ENCODE data around the gene UGT1A10.

- TF ChIP-seq, protein P1, sequence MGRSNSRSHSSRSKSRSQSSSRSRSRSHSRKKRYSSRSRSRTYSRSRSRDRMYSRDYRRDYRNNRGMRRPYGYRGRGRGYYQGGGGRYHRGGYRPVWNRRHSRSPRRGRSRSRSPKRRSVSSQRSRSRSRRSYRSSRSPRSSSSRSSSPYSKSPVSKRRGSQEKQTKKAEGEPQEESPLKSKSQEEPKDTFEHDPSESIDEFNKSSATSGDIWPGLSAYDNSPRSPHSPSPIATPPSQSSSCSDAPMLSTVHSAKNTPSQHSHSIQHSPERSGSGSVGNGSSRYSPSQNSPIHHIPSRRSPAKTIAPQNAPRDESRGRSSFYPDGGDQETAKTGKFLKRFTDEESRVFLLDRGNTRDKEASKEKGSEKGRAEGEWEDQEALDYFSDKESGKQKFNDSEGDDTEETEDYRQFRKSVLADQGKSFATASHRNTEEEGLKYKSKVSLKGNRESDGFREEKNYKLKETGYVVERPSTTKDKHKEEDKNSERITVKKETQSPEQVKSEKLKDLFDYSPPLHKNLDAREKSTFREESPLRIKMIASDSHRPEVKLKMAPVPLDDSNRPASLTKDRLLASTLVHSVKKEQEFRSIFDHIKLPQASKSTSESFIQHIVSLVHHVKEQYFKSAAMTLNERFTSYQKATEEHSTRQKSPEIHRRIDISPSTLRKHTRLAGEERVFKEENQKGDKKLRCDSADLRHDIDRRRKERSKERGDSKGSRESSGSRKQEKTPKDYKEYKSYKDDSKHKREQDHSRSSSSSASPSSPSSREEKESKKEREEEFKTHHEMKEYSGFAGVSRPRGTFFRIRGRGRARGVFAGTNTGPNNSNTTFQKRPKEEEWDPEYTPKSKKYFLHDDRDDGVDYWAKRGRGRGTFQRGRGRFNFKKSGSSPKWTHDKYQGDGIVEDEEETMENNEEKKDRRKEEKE (IDR thresholded peaks at IDR 0.05): no peak
- TF ChIP-seq, protein P2, sequence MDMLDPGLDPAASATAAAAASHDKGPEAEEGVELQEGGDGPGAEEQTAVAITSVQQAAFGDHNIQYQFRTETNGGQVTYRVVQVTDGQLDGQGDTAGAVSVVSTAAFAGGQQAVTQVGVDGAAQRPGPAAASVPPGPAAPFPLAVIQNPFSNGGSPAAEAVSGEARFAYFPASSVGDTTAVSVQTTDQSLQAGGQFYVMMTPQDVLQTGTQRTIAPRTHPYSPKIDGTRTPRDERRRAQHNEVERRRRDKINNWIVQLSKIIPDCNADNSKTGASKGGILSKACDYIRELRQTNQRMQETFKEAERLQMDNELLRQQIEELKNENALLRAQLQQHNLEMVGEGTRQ (IDR thresholded peaks at IDR 0.05; ENCODE audit: borderline replicate concordance, low read depth, low read length): no peak
- TF ChIP-seq NFYB (IDR thresholded peaks at IDR 0.05; ENCODE audit: insufficient read depth, low read depth, low read length): no peak
These were observed 72.7 kb downstream of the UGT1A10 start for GRCh38 chr2:233708942-233709341.

Measured in GM12878 (cell line).